ENCODE measurements around the gene MAP7D3. TPM values are rescaled to one million over a fixed set of nuclear protein-coding genes. Genes with fewer than 3 reads are reported as not detected.

MAP7D3 gene
- polyA plus RNA-seq, 3 donors, result 1.8 to 3.4 (median 2.9) TPM

- H3K36me3 ChIP-seq (replicated peaks in 1 of 2; ENCODE audit: control insufficient read depth in 1 of 2, insufficient read depth in 2 of 2, low read length in 2 of 2), result no peaks in the 10 kb centered on the region
- H4K20me1 ChIP-seq (ENCODE audit: insufficient read depth, low read length), result no peaks in the 10 kb centered on the region
- Mint-ChIP-seq H3K27me3 (ENCODE audit: low read depth in 3 of 3) (peaks cover 0 to 13% (median 0%) of the 10 kb centered on the region in 3 donors), H3K36me3 (no peaks in the 10 kb centered on the region), H3K27ac (peak overlapping the region in 3 of 7 donors; percentile 56 to 73 (median 68)), H3K4me1 (peaks cover 22% of the 10 kb centered on the region), H3K9me3 (peaks cover 0 to 2% (median 0%) of the 10 kb centered on the region in 7 donors), H3K4me3 (no peak overlapping the region)
- H3K4me2 ChIP-seq (replicated peaks; ENCODE audit: extremely low read depth, low read length, poor library complexity, severe bottlenecking), result no peak overlapping the region
- H2AFZ ChIP-seq (ENCODE audit: insufficient read depth, low read depth, low read length, poor library complexity, severe bottlenecking), result no peak overlapping the region
- DNase-seq, result no peak
- intact Hi-C loops (cut with micrococcal nuclease), result no loop called here
- no peak overlapping the region for H3K9ac ChIP-seq (ENCODE audit: insufficient read depth, low read length, poor library complexity, severe bottlenecking)
- TF ChIP-seq CTCF (IDR thresholded peaks at IDR 0.05), result no peak
- no peaks in the 10 kb centered on the region for H3K79me2 ChIP-seq (ENCODE audit: insufficient read depth, low read length)
- peaks cover 11 to 24% of the 10 kb centered on the region in 2 donors for H3K4me1 ChIP-seq (ENCODE audit: control insufficient read depth in 1 of 2, insufficient read depth in 2 of 2, low read length in 2 of 2)
- H3K9me3 ChIP-seq (replicated peaks in 1 of 2; ENCODE audit: control insufficient read depth in 1 of 2, insufficient read depth in 1 of 2, low read length in 2 of 2), result no peaks in the 10 kb centered on the region
- H3K27me3 ChIP-seq (ENCODE audit: control insufficient read depth in 2 of 2, insufficient read depth in 2 of 2, low read length in 2 of 2), result no peaks in the 10 kb centered on the region
- H3K4me3 ChIP-seq (replicated peaks in 1 of 3; ENCODE audit: low read depth in 2 of 3, low read length in 3 of 3), result no peak overlapping the region
- 60% methylated on average over 1 of the region's 8 CpGs for WGBS (ENCODE audit: insufficient coverage)
- no peak overlapping the region for H3K27ac ChIP-seq (ENCODE audit: low read depth in 1 of 2, low read length in 2 of 2)
These were observed 45.3 kb downstream of the MAP7D3 start for GRCh38 chrX:136205882-136206380.

DNA sequence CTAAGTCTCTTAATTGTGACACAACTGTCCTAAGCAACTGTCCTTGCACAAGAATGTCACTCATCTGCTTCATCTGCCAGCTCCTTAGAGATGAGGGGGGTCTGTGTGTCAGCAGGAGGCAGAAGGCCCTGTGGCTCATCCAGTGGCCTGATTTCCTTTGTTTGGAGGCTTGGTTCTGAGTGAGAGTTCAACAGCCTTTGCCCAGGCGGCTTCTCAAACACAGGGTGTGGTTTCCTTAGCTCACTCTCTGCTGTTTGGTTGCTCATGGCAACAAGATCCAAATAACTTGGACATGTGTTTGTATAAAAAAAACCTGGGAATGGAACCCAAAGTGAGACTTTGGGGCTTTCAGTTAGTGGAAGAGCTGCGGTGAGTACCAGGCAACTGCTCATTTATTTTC is 46.6 kb downstream of the MAP7D3 start:
- no peak for TF ChIP-seq CTCF (IDR thresholded peaks at IDR 0.05)
- Histone ChIP-seq H3K27ac (ENCODE audit: low read depth in 1 of 2, low read length in 2 of 2) (no peak overlapping the region), H3K27me3 (ENCODE audit: control insufficient read depth in 2 of 2, insufficient read depth in 2 of 2, low read length in 2 of 2) (no peaks in the 10 kb centered on the region), H3K4me2 (replicated peaks; ENCODE audit: extremely low read depth, low read length, poor library complexity, severe bottlenecking) (no peak overlapping the region), H2AFZ (ENCODE audit: insufficient read depth, low read depth, low read length, poor library complexity, severe bottlenecking) (no peak overlapping the region), H3K4me1 (ENCODE audit: control insufficient read depth in 1 of 2, insufficient read depth in 2 of 2, low read length in 2 of 2) (peaks cover 2 to 14% of the 10 kb centered on the region in 2 donors), H3K36me3 (replicated peaks in 1 of 2; ENCODE audit: control insufficient read depth in 1 of 2, insufficient read depth in 2 of 2, low read length in 2 of 2) (no peaks in the 10 kb centered on the region), H3K9ac (ENCODE audit: insufficient read depth, low read length, poor library complexity, severe bottlenecking) (no peak overlapping the region), H3K4me3 (replicated peaks in 1 of 3; ENCODE audit: low read depth in 2 of 3, low read length in 3 of 3) (no peak overlapping the region), H4K20me1 (ENCODE audit: insufficient read depth, low read length) (no peaks in the 10 kb centered on the region), H3K79me2 (ENCODE audit: insufficient read depth, low read length) (no peaks in the 10 kb centered on the region), H3K9me3 (replicated peaks in 1 of 2; ENCODE audit: control insufficient read depth in 1 of 2, insufficient read depth in 1 of 2, low read length in 2 of 2) (no peaks in the 10 kb centered on the region)
- peaks cover 0 to 7% (median 0%) of the 10 kb centered on the region in 3 donors for H3K27me3 Mint-ChIP-seq (ENCODE audit: low read depth in 3 of 3)
- no CpG with 5 or more reads among the region's 2 CpGs for WGBS (ENCODE audit: insufficient coverage)
- intact Hi-C loops (cut with micrococcal nuclease), result no loop called here
- peak overlapping the region in 5 of 7 donors; percentile 20 to 75 (median 36) for H3K27ac Mint-ChIP-seq
- no peak overlapping the region for H3K4me3 Mint-ChIP-seq
- peaks cover 0 to 2% (median 0%) of the 10 kb centered on the region in 7 donors for H3K9me3 Mint-ChIP-seq
- peaks cover 11% of the 10 kb centered on the region for H3K4me1 Mint-ChIP-seq
- DNase-seq, result peak; percentile 32 to 63 (median 40)
- H3K36me3 Mint-ChIP-seq, result no peaks in the 10 kb centered on the region
